Measurements from ENCODE around the gene MGAT4C.

The MGAT4C gene

DNA sequence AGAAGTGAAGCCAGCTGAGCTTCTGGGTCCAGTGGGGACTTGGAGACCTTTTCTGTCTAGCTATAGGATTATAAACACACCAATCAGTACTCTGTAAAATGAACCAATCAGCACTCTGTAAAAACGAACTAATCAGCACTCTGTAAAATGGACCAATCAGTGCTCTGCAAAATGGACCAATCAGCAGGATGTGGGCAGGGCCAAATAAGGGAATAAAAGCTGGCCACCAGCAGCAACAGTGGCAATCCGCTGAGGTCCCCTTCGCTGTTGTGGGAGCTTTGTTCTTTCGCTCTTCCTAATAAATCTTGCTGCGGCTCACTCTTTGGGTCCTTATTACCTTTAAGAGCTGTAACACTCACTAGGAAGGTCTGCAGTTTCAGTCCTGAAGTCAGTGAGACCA lies 309.8 kb downstream of the MGAT4C start:
- no peak for TF ChIP-seq CTCF (IDR thresholded peaks at IDR 0.05; ENCODE audit: low read depth, low read length)
- H3K4me3 ChIP-seq (ENCODE audit: low read depth, low read length): no peak overlapping the region

GRCh38 chr12:85927166-85927565 lies 329.0 kb downstream of the MGAT4C start:
- no peak for TF ChIP-seq CTCF (IDR thresholded peaks at IDR 0.05; ENCODE audit: low read depth, low read length)
- H3K4me3 ChIP-seq (ENCODE audit: low read depth, low read length): no peak overlapping the region

DNA sequence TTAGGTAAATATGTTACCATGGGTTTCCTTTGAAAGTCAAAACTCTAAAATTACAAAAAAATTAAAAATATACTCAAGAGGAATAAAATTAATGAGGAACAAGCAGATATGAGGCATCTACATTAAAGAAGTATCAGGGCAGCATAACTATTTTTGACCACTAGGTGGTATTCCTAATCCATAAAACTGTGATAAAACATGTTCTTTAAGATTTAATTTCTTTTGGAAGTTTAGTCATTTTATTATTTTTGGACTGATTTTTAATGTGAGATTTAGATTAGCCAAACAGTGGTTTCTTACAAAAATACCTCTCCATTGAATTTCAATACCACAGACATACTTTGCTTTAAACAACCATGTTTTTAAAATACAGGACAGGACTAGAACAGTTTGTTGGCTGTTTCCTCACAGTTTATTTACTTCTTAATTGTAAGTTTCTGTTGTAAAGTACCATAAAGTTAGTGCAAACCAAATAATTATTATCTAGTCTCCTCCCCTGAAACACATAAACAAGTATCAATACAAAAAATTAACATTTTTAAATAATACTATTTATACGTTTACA lies 332.3 kb downstream of the MGAT4C start:
- TF ChIP-seq CTCF (IDR thresholded peaks at IDR 0.05; ENCODE audit: low read depth, low read length): no peak; the same call in 1 of the 2 replicates
- H3K4me3 ChIP-seq (ENCODE audit: low read depth, low read length): no peak overlapping the region

DNA sequence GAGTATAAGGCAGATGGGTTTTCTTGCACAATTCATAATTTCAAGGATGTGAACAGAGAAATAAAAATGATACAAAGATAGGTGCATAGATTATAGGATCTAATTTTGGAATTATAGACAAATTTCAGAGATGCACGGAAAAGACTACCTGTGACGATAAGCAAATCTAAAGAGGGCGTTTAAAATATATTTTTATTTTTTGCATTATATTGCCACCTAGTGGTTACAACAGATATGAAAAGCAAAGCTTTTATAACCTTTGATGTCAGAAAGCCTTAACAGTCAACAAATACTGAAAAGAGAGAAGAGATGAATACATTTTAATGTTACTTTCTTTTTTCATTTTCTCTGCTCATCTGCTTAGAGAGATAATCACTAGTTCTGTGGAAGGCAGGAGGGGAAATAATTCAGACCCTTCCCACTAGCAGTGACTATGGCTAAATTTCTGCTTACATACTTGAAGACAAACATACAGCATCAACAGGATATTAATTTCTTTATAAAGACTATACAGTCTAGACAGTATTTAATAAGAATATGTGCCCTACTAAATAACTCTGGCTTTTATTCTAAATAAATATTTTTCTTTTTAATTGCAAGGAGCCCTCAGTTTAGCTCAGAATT lies 335.8 kb downstream of the MGAT4C start:
- peak; percentile 20; the same call in 1 of the 2 replicates for TF ChIP-seq CTCF (IDR thresholded peaks at IDR 0.05; ENCODE audit: low read depth, low read length)

More for the DNA sequence above, 335.8 kb downstream of the MGAT4C start:
- no peak overlapping the region for H3K4me3 ChIP-seq (ENCODE audit: low read depth, low read length)

Measured in WI38 (cell line).